Adrenal gland (tissue), 5 donors: Measurements from ENCODE around the gene YWHAE.

ENCODE experiments used
- CTCF ChIP-seq, 6 experiments: fragments of 450-650 bp in 4 of 6; fragments of 200-600 bp in 2 of 6; sonication (generic) in 1 of 6; IDR thresholded peaks; 1 replicate in 5 of 6; 2 replicates in 1 of 6; pipeline versions ENCODE4 v1.5.1 to v1.8.0; 2016 to 2021; ENCODE audit warnings: antibody characterized with exemption in 6 of 6, mild to moderate bottlenecking in 2 of 6, moderate library complexity in 1 of 6
- POLR2A ChIP-seq, 2 donors: fragments of 450-650 bp; IDR thresholded peaks; one replicate each; pipeline ENCODE4 v1.6.1; 2017; ENCODE audit warnings: antibody characterized with exemption in 2 of 2, mild to moderate bottlenecking in 2 of 2, moderate library complexity in 1 of 2
- donor health status: DM: no; HTN: no; CAD: no.

DNA sequence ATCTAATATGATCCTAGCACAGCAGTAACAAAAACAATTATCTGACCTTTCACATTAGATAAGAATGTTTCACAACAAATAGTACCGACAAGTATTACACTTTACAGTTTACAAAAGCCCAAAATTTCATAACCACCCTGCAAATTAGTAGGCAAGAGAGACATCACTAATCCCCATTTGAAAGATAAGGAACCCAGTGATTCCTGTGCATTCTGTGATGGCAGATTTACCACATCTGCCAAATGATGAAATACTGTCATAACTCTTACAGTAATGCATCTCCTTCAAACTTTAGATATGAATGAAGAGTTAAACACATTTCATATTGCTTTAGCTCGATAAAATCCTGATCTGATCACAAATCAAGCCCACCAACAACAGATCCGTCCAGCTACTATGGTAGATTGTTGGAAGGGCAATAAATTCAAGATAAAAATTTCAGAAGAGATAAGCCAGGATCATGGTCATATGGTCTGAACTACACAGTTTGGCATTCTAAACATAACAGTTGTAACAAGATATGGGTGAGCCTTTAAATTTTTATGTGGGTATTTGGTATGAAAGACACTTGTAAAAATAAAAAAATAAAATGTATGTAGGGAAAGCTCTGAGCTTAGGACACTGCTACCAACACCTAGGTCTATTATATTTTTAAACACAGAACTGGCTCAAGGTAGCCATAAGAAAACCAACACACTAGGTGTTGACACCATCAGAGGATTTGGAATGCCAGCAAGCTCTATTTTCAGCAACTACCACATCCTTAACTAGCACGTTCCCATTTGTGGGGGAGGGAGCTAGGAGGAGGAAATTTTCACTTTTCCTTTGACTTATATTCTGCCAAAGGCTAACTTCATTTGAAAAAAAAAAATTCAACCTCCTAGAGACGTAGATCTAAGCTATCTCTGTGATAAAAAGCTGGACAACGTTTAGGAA lies 9.3 kb downstream of the YWHAE start:
- TF ChIP-seq CTCF (IDR thresholded peaks at IDR 0.05): no peak
- TF ChIP-seq POLR2A (IDR thresholded peaks at IDR 0.05): no peak
